Measurements from ENCODE around the gene THAP3.

DNA sequence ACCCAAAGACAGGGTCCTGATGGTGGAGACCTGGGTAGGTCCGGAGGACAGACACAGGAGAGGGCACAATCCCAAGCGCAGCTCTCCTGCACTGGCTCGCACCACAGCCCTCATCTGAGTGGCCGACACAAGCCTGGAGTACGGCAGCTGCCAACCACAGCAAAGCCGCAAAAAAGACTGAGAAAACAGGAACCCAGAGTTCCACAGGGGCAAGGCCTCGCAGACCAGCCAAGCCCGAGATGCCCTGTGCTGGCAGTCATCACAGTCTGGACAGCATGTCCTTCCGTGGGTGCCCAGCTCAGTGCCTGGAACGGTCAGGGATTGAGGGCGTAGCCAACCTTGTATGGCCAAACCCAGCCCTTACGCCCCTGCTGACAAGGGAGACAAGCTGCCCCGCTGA lies 33.4 kb upstream of the THAP3 start:
- TF ChIP-seq, protein P1, sequence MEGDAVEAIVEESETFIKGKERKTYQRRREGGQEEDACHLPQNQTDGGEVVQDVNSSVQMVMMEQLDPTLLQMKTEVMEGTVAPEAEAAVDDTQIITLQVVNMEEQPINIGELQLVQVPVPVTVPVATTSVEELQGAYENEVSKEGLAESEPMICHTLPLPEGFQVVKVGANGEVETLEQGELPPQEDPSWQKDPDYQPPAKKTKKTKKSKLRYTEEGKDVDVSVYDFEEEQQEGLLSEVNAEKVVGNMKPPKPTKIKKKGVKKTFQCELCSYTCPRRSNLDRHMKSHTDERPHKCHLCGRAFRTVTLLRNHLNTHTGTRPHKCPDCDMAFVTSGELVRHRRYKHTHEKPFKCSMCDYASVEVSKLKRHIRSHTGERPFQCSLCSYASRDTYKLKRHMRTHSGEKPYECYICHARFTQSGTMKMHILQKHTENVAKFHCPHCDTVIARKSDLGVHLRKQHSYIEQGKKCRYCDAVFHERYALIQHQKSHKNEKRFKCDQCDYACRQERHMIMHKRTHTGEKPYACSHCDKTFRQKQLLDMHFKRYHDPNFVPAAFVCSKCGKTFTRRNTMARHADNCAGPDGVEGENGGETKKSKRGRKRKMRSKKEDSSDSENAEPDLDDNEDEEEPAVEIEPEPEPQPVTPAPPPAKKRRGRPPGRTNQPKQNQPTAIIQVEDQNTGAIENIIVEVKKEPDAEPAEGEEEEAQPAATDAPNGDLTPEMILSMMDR (IDR thresholded peaks at IDR 0.05): no peak
- TF ChIP-seq POLR2A (IDR thresholded peaks at IDR 0.05): no peak
